Measurements from ENCODE around the gene MSRB2.
"Not testable (repeated sequence)": the region's sequence is repeated elsewhere in the genome, so short reads cannot be mapped to it uniquely, and the experiment has no call there.

DNA sequence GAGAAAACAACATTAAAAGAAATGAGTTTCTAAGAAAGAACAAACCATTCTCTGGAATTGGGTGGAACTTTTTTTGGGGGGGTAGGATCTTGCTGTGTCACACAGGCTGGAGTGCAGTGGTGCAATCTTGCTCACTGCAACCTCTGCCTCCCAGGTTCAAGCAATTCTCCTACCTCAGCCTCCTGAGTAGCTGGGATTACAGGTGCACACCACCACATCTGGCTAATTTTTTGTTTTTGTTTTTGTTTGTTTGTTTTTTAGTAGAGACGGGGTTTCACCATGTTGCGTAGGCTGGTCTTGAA lies 30.6 kb upstream of the MSRB2 start:
- TF ChIP-seq, protein P1, sequence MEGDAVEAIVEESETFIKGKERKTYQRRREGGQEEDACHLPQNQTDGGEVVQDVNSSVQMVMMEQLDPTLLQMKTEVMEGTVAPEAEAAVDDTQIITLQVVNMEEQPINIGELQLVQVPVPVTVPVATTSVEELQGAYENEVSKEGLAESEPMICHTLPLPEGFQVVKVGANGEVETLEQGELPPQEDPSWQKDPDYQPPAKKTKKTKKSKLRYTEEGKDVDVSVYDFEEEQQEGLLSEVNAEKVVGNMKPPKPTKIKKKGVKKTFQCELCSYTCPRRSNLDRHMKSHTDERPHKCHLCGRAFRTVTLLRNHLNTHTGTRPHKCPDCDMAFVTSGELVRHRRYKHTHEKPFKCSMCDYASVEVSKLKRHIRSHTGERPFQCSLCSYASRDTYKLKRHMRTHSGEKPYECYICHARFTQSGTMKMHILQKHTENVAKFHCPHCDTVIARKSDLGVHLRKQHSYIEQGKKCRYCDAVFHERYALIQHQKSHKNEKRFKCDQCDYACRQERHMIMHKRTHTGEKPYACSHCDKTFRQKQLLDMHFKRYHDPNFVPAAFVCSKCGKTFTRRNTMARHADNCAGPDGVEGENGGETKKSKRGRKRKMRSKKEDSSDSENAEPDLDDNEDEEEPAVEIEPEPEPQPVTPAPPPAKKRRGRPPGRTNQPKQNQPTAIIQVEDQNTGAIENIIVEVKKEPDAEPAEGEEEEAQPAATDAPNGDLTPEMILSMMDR (IDR thresholded peaks at IDR 0.05; ENCODE audit: low read depth, low read length, poor library complexity, severe bottlenecking) = not testable (repeated sequence)
- TF ChIP-seq EZH2phosphoT487 (IDR thresholded peaks at IDR 0.05; ENCODE audit: borderline replicate concordance, low read length) = not testable (repeated sequence)
